NCI-H1694 (cell line): ENCODE data around the gene LRRC10.
"Not testable (repeated sequence)": the region's sequence is repeated elsewhere in the genome, so short reads cannot be mapped to it uniquely, and the experiment has no call there.

Source experiments
- DNase-seq: peaks from one replicate; lab custom pipeline; 2025; lab: John Stamatoyannopoulos, UW

LRRC10 gene

GRCh38 chr12:69619050-69619449 is 8.3 kb upstream of the LRRC10 start:
- no peak for DNase-seq

DNA sequence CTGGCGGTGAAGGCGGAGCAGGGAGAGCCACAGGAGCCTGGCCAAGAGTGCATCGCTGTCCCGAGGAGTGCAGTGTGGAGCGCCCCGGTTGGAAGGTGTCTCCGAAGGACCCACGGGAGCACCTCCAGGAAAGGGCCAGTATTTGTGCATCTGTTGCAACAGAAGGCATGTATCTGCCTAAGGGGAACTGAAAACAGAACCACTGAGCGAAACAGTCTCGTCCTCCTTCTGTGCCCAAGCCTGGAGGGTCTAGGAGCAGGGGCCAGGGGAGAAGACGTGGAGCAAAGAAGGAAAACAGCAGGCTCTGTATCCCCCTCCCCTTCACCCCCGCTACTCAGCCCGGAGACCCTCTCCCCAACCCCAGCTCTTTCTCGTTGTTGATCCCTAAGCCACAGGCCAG is 5.3 kb upstream of the LRRC10 start:
- no peak for DNase-seq

DNA sequence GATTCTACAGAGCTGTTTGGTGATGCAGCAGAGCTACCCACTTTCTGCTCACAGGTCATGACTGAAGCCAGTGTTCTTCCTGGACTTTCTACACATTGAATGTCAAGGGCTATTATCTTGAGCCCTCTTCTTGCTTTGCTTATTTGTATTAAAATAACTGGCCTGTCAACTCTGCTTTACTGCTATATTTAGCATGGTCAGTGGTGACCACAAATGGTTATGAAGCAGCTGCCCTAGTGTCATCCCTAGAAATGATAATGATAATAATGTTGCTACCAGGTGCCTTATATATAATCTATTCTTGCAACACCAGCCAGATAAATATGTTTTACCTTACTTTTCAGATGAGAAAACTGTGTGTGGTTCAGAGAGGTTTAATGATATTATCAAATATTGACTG is 2.6 kb upstream of the LRRC10 start:
- DNase-seq = no peak

DNA sequence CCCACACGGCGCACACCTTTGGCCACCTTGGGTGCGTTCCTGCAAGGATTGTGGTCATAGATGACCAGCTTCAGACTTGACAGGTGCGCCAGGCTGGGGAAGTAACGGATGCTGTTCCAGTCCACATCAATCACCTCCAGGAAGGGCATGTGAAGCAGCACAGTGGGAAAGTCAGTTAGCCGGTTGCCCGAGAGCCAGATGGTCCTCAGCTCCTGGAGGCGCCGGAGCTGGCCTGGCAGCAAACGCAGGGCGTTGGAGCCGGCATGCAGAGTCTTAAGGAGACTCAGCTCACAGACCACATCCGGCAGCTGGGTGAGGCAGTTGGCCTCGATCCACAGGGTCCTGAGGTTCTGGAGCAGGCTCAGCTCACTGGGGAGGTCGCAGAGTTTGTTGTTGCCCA is 581 bp downstream of the LRRC10 start:
- DNase-seq = no peak

- DNase-seq = no peak
Observed at GRCh38 chr12:69608114-69608513, 2.6 kb downstream of the LRRC10 start.

DNA sequence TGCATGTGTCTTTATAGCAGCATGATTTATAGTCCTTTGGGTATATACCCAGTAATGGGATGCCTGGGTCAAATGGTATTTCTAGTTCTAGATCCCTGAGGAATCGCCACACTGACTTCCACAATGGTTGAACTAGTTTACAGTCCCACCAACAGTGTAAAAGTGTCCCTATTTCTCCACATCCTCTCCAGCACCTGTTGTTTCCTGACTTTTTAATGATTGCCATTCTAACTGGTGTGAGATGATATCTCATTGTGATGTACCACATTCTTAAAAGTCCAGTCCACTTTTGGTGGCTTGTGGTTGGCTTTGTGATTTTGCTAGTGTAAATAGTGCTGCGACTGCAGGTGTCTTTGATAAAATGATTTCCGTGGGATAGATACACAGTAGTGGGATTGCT is 6.4 kb downstream of the LRRC10 start:
- not testable (repeated sequence) for DNase-seq

DNA sequence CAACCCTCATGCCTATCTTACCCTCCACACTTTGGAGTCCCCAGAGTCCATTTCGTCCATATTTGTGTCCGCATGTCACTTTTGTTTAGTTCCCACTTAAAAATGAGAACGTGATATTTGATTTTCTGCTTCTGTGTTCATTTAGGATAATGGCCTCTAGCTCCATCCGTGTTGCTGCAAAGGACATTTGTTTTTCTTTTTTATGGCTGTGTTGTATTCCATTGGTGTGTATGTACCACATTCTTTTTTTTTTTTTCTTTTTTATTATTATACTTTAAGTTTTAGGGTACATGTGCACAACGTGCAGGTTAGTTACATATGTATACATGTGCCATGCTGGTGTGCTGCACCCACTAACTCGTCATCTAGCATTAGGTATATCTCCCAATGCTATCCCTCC is 7.2 kb downstream of the LRRC10 start:
- not testable (repeated sequence) for DNase-seq

GRCh38 chr12:69602954-69603353 is 7.8 kb downstream of the LRRC10 start:
- no peak for DNase-seq

DNA sequence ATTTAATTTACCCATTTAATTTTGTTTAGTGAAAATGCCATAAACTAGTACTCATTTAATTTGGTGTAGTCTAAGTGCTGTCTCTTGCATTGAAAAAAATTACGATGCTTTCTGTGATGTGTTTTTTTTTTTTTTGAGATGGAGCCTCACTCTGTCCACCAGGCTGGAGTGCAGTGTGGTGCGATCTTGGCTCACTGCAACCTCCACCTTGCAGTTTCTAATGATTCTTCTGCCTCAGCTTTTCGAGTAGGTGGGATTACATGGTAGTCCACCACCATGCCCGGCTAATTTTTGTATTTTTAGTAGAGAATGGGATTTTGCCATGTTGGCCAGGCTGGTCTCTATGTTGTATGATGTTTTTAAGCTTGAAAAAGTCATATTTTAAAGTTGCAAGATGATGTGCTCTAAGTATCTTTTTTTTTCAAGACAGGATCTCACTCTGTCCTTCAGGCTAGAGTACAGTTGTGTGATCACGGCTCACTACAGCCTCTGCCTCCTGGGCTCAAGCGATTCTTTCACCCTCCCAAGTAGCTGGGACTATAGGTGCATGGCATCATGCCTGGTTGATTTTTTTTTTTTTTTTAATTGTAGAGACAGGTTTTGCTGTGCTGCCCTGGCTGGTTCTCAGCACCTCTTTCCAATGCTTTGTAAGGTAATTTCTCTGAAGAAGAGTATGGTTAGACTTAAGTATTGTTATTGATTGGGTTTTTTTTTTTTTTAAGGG is 8.6 kb downstream of the LRRC10 start:
- DNase-seq = no peak

GRCh38 chr12:69600804-69601203 is 9.9 kb downstream of the LRRC10 start:
- no peak for DNase-seq

DNA sequence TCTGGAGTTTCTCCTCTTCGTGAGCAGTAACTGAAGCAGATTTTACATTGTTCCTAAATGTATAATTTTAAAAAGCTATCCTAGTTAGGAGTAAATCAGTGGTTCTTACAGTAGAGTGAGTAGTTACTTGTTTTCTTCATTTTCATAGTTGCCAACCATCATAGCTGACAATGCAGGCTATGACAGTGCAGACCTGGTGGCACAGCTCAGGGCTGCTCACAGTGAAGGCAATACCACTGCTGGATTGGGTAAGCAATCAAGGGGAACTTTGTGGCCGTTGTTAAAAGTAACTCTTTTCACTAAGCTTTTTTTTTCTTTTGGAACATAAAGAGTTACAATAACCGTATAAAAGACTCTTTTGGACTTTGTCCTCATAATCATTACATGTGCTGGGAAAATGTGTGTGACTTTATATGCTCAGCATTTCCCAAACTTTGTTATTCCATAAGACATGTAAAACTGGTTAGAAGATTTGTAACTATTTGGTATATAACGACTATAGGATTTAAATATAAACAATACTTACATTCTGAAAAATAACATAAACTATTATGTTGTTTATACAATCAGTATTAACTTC is 12.4 kb downstream of the LRRC10 start:
- DNase-seq = no peak

- DNase-seq = no peak
Observed at GRCh38 chr12:69595689-69596088, 15.0 kb downstream of the LRRC10 start.

DNA sequence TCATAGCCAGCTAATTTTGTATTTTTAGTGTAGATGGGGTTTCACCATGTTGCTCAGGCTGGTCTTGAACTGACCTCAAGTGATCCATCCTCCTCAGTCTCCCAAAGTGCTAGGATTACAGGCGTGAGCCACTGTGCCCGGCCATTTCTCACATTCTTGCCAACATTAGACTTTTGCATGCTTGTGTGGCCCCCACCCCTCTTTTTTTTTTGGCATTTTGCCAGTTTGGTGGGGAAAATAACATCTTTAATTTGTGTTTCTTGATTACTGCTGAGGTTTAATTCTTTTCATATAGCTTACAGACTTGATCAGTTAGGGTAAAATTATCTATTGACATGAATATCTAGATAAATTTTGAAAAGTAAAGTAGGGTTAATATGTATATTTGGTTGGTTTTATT is 21.6 kb downstream of the LRRC10 start:
- DNase-seq = no peak

- DNase-seq = no peak
Observed at GRCh38 chr12:69588527-69588926, 22.2 kb downstream of the LRRC10 start.

DNA sequence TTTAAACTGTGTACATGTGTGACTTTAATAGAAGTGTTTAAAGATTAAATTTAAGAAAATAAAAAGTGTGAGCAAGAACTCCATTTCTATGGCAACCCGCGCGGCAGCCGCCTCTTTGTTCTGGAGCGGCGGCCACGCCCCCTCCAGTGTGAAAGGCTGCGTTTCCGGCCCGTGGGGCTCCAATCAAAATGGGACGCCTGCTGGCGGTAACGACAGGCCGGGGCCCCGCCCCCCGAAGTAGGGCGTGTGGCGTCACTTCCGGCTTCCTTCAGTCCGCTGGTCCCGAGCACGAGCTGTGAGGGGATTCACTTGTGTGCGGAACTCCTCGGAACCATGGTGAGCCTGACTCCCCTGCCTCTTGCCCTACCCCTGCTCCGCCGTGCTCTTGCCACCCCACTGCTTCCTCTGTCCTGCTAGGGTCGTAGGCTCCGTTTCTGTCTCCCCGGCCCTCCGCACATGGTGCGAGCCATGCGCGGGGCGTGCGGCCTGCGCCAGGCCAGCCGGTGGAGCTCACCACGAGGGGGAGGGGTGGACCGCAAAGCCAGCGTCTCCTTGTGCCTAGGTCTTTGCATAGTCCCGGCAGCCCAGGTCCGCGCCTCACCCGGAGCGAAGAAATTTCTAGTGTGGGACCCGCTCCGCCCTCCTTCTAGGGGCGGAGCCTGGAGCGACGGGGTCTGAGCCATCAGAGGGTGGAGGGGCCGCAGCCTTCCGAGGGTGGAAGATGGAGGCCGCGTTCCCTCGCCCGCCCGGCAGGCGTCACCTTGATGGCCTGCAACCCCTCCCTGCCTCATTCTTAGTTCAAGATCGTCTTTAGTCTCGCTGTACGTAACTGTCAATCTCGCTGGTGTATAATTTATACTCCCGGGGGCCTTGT is 25.3 kb downstream of the LRRC10 start, which contains the start of gene CCT2:
TSS of gene CCT2 (plus strand) at position 271 of the 874 bp plus-strand sequence. CDS start at position 334, 63 bp downstream.
- peak; percentile 78 for DNase-seq

DNA sequence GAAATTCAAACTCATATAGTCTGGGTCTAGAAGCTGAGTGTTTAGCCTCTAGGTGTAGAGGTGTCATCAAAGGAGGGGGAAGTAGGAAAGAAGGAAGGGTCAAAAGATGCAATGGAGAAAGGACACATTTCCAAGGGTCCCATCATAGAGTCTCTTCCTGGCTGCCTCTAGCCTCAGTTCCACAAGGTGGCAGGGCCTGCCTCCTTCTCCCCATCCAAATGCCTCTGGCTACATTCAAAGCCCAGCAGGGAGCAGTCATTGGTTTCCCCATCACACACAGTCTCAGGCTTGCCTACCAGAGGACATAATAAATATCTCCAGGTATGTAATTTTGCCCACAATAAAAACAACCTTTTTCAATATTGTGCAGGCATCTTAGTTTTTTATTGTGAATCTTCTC is 27.5 kb downstream of the LRRC10 start:
- DNase-seq = no peak

DNA sequence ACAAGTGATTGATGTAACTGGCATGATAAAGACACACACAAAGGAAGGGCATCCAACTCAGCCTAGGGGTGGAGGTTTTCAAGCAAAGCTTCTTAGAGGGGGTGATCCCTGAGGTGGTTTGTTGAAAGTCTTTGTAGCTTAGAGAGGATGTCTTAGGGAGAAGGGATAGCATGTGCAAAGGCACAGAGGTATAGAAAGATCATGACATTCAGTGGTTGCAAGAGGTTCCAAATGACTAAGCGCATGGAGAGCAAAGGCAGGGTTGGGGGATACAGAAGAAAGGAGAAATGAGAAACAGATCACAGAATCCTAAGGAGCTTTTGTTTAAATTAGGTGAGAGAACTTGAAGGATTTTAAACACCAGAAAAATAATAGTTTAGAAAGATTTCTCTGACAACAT is 30.6 kb downstream of the LRRC10 start:
- DNase-seq = no peak

DNA sequence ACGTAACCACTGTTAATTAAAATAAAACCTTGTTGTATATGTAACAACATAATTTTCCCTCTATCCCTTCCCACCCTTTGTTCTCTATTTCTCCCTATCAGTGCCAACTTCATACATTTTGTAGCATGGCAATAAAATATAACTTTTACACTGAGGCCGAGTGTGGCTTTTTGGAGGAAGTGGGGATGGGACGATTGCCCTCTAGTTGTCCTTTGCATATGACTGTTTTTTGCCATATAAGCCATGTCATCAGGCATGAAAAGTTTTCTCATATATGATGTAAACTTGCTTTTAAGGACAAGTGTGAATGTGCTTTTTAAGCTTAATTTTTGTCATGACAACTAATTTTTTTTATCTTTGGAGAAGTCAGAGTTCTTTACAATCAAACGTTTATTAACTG is 31.7 kb downstream of the LRRC10 start:
- no peak for DNase-seq

GRCh38 chr12:69578283-69578682 is 32.4 kb downstream of the LRRC10 start:
- DNase-seq = no peak

DNA sequence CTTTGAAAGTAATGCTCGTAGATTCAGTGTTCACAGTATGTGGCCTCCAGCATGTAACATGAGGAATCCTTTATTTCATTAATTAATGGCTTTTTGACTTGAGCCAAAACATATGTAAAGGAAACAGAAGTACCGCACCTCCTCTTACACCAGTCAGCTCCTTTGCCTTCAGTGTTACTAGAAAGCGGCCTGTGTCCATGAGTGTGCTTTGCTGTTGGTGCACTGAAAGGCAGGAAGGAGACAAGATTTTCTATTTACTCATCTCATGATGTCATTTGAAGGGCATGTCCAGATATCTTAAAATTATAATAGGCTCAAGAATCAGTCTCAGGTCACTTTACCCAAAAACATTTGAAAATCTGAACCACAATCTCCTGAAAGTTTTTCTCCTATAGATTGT is 35.4 kb downstream of the LRRC10 start:
- DNase-seq = no peak

GRCh38 chr12:69570545-69571399 is 39.9 kb downstream of the LRRC10 start:
- peak; percentile 41 for DNase-seq

GRCh38 chr12:69570000-69570516 is 40.6 kb downstream of the LRRC10 start:
- no peak for DNase-seq
